Mesendoderm (in vitro differentiated cells): Measurements from ENCODE around the gene OR6K6.

Experiments
- DNase-seq: peaks from one replicate; pipeline ENCODE4 v3.0.0; 2013
- H2AK5ac ChIP-seq: 2 replicates; pipeline ENCODE4 v1.6.1; 2013; ENCODE audit warnings: low read length, inconsistent platforms
- H2BK120ac ChIP-seq: 2 replicates; pipeline ENCODE4 v1.6.1; 2013; ENCODE audit warnings: low read depth, mild to moderate bottlenecking, low read length, moderate library complexity, mixed read lengths
- H2BK15ac ChIP-seq: replicated peaks from 2 replicates; pipeline ENCODE4 v1.6.1; 2013; ENCODE audit warnings: low read depth, mild to moderate bottlenecking, moderate library complexity
- H2BK5ac ChIP-seq: 2 replicates; pipeline ENCODE4 v1.6.1; 2013; ENCODE audit warnings: low read length, inconsistent platforms
- H3K18ac ChIP-seq: 2 replicates; pipeline ENCODE4 v1.6.1; 2013; ENCODE audit warnings: mild to moderate bottlenecking, low read length, mixed read lengths
- H3K23ac ChIP-seq: one replicate; pipeline ENCODE4 v1.6.1; 2013; ENCODE audit warnings: low read length
- H3K27ac ChIP-seq: 2 replicates; pipeline ENCODE4 v1.5.1; 2013; ENCODE audit warnings: low read depth, mild to moderate bottlenecking, inconsistent platforms, low read length, moderate library complexity
- H3K27me3 ChIP-seq: 2 replicates; pipeline ENCODE4 v1.6.1; 2013; ENCODE audit warnings: low read length, control low read depth, mild to moderate bottlenecking, inconsistent platforms; ENCODE audit not compliant: insufficient read depth, poor library complexity
- H3K36me3 ChIP-seq: 2 replicates; pipeline ENCODE4 v1.6.1; 2013; ENCODE audit warnings: low read length, inconsistent platforms; ENCODE audit not compliant: control insufficient read depth, insufficient read depth
- H3K4ac ChIP-seq: one replicate; pipeline ENCODE4 v1.6.1; 2013; ENCODE audit warnings: low read depth, mild to moderate bottlenecking, low read length, moderate library complexity
- H3K4me1 ChIP-seq: 2 replicates; pipeline ENCODE4 v1.6.1; 2013; ENCODE audit warnings: low read depth, low read length, inconsistent platforms; ENCODE audit not compliant: control insufficient read depth
- H3K4me2 ChIP-seq: 2 replicates; pipeline ENCODE4 v1.6.1; 2013; ENCODE audit warnings: low read length
- H3K4me3 ChIP-seq: 2 replicates; pipeline ENCODE4 v1.5.1; 2013; ENCODE audit warnings: mild to moderate bottlenecking, low read length
- H3K56ac ChIP-seq: one replicate; pipeline ENCODE4 v1.6.1; 2013; ENCODE audit warnings: low read length
- H3K79me1 ChIP-seq: 2 replicates; pipeline ENCODE4 v1.6.1; 2013; ENCODE audit warnings: low read length, inconsistent platforms
- H3K79me2 ChIP-seq: 2 replicates; pipeline ENCODE4 v1.6.1; 2013; ENCODE audit warnings: mild to moderate bottlenecking, low read length; ENCODE audit not compliant: control insufficient read depth, insufficient read depth
- H3K9ac ChIP-seq: 2 replicates; pipeline ENCODE4 v1.6.1; 2013; ENCODE audit warnings: low read length, inconsistent platforms
- H4K5ac ChIP-seq: one replicate; pipeline ENCODE4 v1.6.1; 2013; ENCODE audit warnings: low read length
- H4K8ac ChIP-seq: one replicate; pipeline ENCODE4 v1.6.1; 2013; ENCODE audit warnings: low read depth, mild to moderate bottlenecking, control low read depth, low read length, moderate library complexity
- WGBS: extraction: QIAGEN DNeasy Blood & Tissue Kit; methylation state at CpG from one replicate; pipeline ENCODE4 v1.1.7; 2013; ENCODE audit warnings: low lambda C conversion rate, missing lambda C conversion rate; ENCODE audit not compliant: insufficient coverage; ENCODE audit errors: extremely low coverage; 5-methylcytosine and 5-hydroxymethylcytosine counted together

Gene OR6K6

DNA sequence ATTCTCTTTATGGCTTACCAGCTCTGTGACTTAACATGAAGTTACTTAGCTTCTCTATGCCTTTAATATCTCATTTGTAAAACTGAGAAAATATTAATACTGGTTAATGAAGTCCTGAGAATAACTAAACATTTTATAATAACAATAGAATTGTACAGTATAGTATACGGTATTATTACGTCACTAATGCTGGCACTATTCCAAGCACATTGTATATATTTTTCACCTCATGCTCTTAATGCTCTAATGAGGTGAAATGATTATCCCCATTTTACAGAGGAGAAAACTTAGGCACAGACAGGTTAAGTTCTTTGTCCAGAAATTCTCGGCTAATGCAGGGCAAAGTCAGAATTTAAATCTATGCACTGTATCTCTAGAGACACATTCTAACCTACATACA lies 34.9 kb upstream of the OR6K6 start:
- no peak for DNase-seq
- no peak overlapping the region for H3K27ac ChIP-seq

DNA sequence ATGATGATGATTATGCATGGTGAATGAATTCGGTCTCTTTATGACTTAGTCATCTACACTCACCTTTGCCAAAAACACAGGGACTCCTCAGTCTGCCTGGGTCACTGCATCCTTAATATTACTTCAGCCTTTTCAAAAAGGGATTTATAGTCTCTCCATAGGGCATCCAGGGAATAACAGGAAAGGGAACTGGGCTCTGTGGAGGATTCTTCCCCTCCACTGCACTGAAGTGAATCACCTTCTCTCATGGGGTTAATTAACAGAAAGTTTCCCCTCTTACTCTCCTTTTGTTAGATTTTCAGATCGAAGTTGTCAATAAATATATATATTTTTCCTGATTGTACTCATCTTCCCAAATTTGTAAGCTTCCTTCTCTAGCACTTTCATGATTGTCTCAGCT lies 33.9 kb upstream of the OR6K6 start, which contains the start of gene OR6K3:
Gene OR6K3, minus strand, starts transcription at position 101 of the 400 bp plus-strand sequence. CDS start 2,605 bp downstream, outside the sequence.
- H3K56ac ChIP-seq, result no peak within 1 kb of the TSS

More for the DNA sequence above, 34.9 kb upstream of the OR6K6 start:
- no peak overlapping the region for H4K5ac ChIP-seq
- H3K79me2 ChIP-seq, result no peaks in the 10 kb centered on the region
- no peaks in the 10 kb centered on the region for H3K36me3 ChIP-seq
- no CpG with 5 or more reads among the region's 3 CpGs for WGBS
- no peak overlapping the region for H3K4me2 ChIP-seq
- H3K23ac ChIP-seq, result no peak overlapping the region
- H2BK120ac ChIP-seq, result no peak overlapping the region
- H2AK5ac ChIP-seq, result no peak overlapping the region
- no peak overlapping the region for H2BK15ac ChIP-seq
- no peak overlapping the region for H3K9ac ChIP-seq
- no peak overlapping the region for H3K4ac ChIP-seq
- no peak overlapping the region for H2BK5ac ChIP-seq
- no peaks in the 10 kb centered on the region for H3K4me1 ChIP-seq
- H4K8ac ChIP-seq, result no peak overlapping the region
- no peak overlapping the region for H3K56ac ChIP-seq
- H3K18ac ChIP-seq, result no peak overlapping the region
- no peak overlapping the region for H3K4me3 ChIP-seq
- no peaks in the 10 kb centered on the region for H3K27me3 ChIP-seq
- no peaks in the 10 kb centered on the region for H3K79me1 ChIP-seq

DNA sequence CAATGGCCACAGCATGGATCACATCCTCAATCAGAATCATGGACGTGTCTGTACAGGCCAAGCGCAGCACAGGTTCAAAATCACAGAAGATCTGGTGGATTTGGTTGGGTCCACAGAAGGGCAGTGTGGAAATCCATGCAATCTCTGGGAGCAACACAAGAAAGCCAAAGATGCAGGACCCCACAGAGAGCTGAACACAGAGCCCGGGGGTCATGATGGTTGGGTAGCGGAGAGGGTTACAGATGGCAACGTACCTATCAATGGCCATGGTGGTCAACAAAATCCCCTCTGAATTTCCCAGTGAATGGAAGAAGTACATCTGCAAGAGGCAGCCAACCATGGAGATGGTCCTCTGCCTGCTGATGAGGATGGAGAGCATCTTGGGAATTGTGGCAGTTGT lies 30.1 kb upstream of the OR6K6 start:
- Histone ChIP-seq H3K9ac (no peak overlapping the region), H3K27me3 (no peaks in the 10 kb centered on the region), H2BK15ac (no peak overlapping the region), H4K5ac (no peak overlapping the region), H3K56ac (no peak overlapping the region), H3K27ac (no peak overlapping the region), H2AK5ac (no peak overlapping the region), H3K79me1 (no peaks in the 10 kb centered on the region), H3K4ac (no peak overlapping the region), H3K23ac (no peak overlapping the region), H4K8ac (no peak overlapping the region), H3K79me2 (no peaks in the 10 kb centered on the region), H2BK120ac (no peak overlapping the region), H3K36me3 (no peaks in the 10 kb centered on the region), H3K4me1 (no peaks in the 10 kb centered on the region), H2BK5ac (no peak overlapping the region), H3K4me2 (no peak overlapping the region), H3K4me3 (no peak overlapping the region), H3K18ac (no peak overlapping the region)
- no CpG with 5 or more reads among the region's 5 CpGs for WGBS
- DNase-seq, result no peak

More for the DNA sequence above, 33.9 kb upstream of the OR6K6 start, which contains the start of gene OR6K3:
- H4K5ac ChIP-seq, result no peak within 1 kb of the TSS
- H3K23ac ChIP-seq, result no peak within 1 kb of the TSS
- no peaks in the 10 kb centered on the region for H3K79me1 ChIP-seq
- H3K4me1 ChIP-seq, result no peaks in the 10 kb centered on the region
- no peak within 1 kb of the TSS for H3K4ac ChIP-seq
- no peak within 1 kb of the TSS for H2AK5ac ChIP-seq
- no peak within 1 kb of the TSS for H2BK5ac ChIP-seq
- no peak within 1 kb of the TSS for H3K9ac ChIP-seq
- no peaks in the 10 kb centered on the region for H3K27me3 ChIP-seq
- H3K36me3 ChIP-seq, result no peaks in the 10 kb centered on the region
- no peak within 1 kb of the TSS for H2BK15ac ChIP-seq
- no peak for DNase-seq
- no peak within 1 kb of the TSS for H3K4me2 ChIP-seq
- H2BK120ac ChIP-seq, result no peak within 1 kb of the TSS
- no peaks in the 10 kb centered on the region for H3K79me2 ChIP-seq
- no peak within 1 kb of the TSS for H3K18ac ChIP-seq
- no peak within 1 kb of the TSS for H4K8ac ChIP-seq
- H3K27ac ChIP-seq, result no peak within 1 kb of the TSS
- no CpG with 5 or more reads among the region's 2 CpGs for WGBS
- H3K4me3 ChIP-seq, result no peak within 1 kb of the TSS

DNA sequence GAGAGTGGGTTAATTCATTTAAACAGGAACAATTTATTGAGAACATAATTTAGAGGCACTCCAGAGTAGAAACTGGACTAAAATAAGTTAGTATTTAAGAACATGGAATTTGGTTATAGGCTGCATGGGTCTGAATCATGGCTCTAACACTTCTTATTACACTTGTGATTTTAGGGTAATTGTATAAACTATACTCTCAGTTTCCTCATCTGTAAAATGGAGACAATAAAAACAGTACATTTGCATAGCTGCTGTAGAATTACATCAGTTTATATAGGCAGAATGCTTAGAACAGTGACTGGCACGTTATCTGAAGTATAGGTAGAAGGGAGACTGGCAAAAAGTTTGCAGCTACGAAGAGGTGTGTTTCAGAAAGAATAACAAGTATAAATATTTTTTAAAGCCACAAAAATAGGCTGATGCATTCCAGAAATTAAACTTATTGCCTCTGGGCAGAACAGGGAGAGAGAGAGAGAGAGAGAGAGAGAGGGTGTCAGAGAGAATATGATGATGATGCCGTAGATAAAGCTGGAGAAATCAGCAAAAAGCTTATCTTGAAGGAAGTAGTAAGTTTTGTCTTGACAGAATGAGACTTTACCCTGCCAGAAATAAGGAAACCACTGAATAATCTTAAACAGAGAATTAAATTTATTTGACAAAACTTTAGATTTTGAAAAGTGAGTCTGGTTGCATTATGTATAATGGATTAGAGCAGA lies 25.9 kb upstream of the OR6K6 start:
- no peak for DNase-seq
- no peak overlapping the region for H2BK15ac ChIP-seq
- H3K79me2 ChIP-seq, result no peaks in the 10 kb centered on the region
- no peaks in the 10 kb centered on the region for H3K79me1 ChIP-seq
- H3K4me1 ChIP-seq, result no peaks in the 10 kb centered on the region
- H3K4me2 ChIP-seq, result no peak overlapping the region
- H2AK5ac ChIP-seq, result no peak overlapping the region
- H3K4ac ChIP-seq, result no peak overlapping the region
- H4K8ac ChIP-seq, result no peak overlapping the region
- H3K36me3 ChIP-seq, result no peaks in the 10 kb centered on the region
- no peak overlapping the region for H2BK5ac ChIP-seq
- H3K9ac ChIP-seq, result no peak overlapping the region
- WGBS, result no CpG with 5 or more reads among the region's 3 CpGs
- H4K5ac ChIP-seq, result no peak overlapping the region
- no peaks in the 10 kb centered on the region for H3K27me3 ChIP-seq
- no peak overlapping the region for H3K27ac ChIP-seq
- no peak overlapping the region for H3K56ac ChIP-seq
- no peak overlapping the region for H2BK120ac ChIP-seq
- H3K4me3 ChIP-seq, result no peak overlapping the region
- no peak overlapping the region for H3K23ac ChIP-seq
- H3K18ac ChIP-seq, result no peak overlapping the region

- Histone ChIP-seq H2BK120ac (no peak overlapping the region), H3K79me1 (no peaks in the 10 kb centered on the region), H3K18ac (no peak overlapping the region), H2BK5ac (no peak overlapping the region), H2BK15ac (no peak overlapping the region), H3K27me3 (no peaks in the 10 kb centered on the region), H2AK5ac (no peak overlapping the region), H4K8ac (no peak overlapping the region), H3K4me3 (no peak overlapping the region), H3K79me2 (no peaks in the 10 kb centered on the region), H3K4me1 (no peaks in the 10 kb centered on the region), H3K27ac (no peak overlapping the region), H3K56ac (no peak overlapping the region), H3K4me2 (no peak overlapping the region), H3K9ac (no peak overlapping the region), H3K36me3 (no peaks in the 10 kb centered on the region), H3K23ac (no peak overlapping the region), H3K4ac (no peak overlapping the region), H4K5ac (no peak overlapping the region)
- no peak for DNase-seq
- WGBS, result no CpG with 5 or more reads among the region's 4 CpGs
These were observed 24.1 kb upstream of the OR6K6 start for GRCh38 chr1:158730453-158730852.

DNA sequence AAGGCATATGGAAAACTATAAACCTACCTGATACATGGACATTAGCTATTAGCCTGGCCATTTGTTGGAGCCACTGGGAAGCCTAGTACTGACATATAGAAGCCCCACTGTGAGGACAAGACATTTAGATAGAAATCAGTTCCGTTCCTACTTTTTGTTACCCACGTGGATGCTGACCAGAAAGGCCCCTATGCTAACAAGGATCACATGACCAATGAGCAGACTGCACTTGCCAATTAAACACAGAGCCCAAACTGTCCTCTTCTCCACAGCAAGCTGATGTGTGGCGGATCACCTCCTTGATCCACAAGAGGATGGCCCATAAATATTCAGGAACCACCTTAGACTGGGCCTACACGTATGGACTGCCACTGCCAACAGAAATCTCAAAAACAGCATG lies 22.8 kb upstream of the OR6K6 start:
- Histone ChIP-seq H2AK5ac (no peak overlapping the region), H2BK15ac (no peak overlapping the region), H3K27ac (no peak overlapping the region), H2BK120ac (no peak overlapping the region), H3K79me2 (no peaks in the 10 kb centered on the region), H3K36me3 (no peaks in the 10 kb centered on the region), H3K4me1 (no peaks in the 10 kb centered on the region), H2BK5ac (no peak overlapping the region), H3K18ac (no peak overlapping the region), H4K5ac (no peak overlapping the region), H3K56ac (no peak overlapping the region), H3K4me3 (no peak overlapping the region), H3K27me3 (no peaks in the 10 kb centered on the region), H3K9ac (no peak overlapping the region), H4K8ac (no peak overlapping the region), H3K4me2 (no peak overlapping the region), H3K23ac (no peak overlapping the region), H3K79me1 (no peaks in the 10 kb centered on the region), H3K4ac (no peak overlapping the region)
- no CpG with 5 or more reads among the region's 4 CpGs for WGBS
- no peak for DNase-seq
